ENCODE measurements around the gene USP14. TPM values are rescaled to one million over a fixed set of nuclear protein-coding genes. Genes with fewer than 3 reads are reported as not detected.

Gene USP14
- total RNA-seq, 1 experiment from 2014 or later: 95.2 TPM

DNA sequence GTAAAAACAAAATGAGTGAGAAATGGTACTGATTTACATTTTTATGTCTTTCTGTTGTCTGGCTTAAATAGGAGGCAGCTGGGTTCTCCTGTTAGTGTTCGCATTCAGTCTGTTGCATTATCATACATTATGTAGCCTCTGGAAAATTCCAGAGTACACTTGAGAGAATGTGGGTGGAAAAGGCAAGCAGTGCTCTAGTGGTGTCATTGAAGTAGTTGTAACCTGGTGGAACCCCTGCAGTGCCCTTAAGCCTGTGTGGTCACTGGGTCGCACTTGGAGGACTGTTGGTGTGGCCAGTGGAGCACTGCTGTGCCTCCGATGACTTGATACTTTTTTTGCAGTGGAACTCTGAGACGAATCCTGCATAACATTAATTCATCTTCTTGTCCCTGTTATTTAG, 52.4 kb downstream of the USP14 start:
- TF ChIP-seq, protein P1, sequence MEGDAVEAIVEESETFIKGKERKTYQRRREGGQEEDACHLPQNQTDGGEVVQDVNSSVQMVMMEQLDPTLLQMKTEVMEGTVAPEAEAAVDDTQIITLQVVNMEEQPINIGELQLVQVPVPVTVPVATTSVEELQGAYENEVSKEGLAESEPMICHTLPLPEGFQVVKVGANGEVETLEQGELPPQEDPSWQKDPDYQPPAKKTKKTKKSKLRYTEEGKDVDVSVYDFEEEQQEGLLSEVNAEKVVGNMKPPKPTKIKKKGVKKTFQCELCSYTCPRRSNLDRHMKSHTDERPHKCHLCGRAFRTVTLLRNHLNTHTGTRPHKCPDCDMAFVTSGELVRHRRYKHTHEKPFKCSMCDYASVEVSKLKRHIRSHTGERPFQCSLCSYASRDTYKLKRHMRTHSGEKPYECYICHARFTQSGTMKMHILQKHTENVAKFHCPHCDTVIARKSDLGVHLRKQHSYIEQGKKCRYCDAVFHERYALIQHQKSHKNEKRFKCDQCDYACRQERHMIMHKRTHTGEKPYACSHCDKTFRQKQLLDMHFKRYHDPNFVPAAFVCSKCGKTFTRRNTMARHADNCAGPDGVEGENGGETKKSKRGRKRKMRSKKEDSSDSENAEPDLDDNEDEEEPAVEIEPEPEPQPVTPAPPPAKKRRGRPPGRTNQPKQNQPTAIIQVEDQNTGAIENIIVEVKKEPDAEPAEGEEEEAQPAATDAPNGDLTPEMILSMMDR (IDR thresholded peaks at IDR 0.05; ENCODE audit: insufficient read depth in 1 of 2, low read depth in 1 of 2, low read length in 1 of 2, severe bottlenecking in 1 of 2, unreplicated experiment in 1 of 2): no peak
- no peak for DNase-seq
- H3K4me1 ChIP-seq: no peaks in the 10 kb centered on the region
- H3K4me1 Mint-ChIP-seq (ENCODE audit: low read depth, unreplicated experiment): no peaks in the 10 kb centered on the region
- ChIA-PET POLR2A (no interaction called here), CTCF (no interaction called here)
- no peaks in the 10 kb centered on the region for H3K9me3 Mint-ChIP-seq (ENCODE audit: unreplicated experiment)
- H3K9me3 ChIP-seq: no peaks in the 10 kb centered on the region
- no TSS peak for BruUV-seq (replicated peaks)
- peaks cover 3% of the 10 kb centered on the region for H3K36me3 ChIP-seq (ENCODE audit: control insufficient read depth, insufficient read depth, low read length)
- H3K27ac Mint-ChIP-seq (ENCODE audit: unreplicated experiment): no peak overlapping the region
- intact Hi-C loops (cut with micrococcal nuclease; ENCODE audit: unreplicated experiment): no loop called here
- H3K4me3 Mint-ChIP-seq (ENCODE audit: unreplicated experiment): no peak overlapping the region
- H3K27me3 ChIP-seq (replicated peaks; ENCODE audit: control insufficient read depth, insufficient read depth, low read length): no peaks in the 10 kb centered on the region
- H3K36me3 Mint-ChIP-seq (ENCODE audit: insufficient read depth, unreplicated experiment): peaks cover 90% of the 10 kb centered on the region
- H3K4me3 ChIP-seq (ENCODE audit: low read depth, low read length): no peak overlapping the region
- H3K27me3 Mint-ChIP-seq (ENCODE audit: insufficient read depth, unreplicated experiment): no peaks in the 10 kb centered on the region

DNA sequence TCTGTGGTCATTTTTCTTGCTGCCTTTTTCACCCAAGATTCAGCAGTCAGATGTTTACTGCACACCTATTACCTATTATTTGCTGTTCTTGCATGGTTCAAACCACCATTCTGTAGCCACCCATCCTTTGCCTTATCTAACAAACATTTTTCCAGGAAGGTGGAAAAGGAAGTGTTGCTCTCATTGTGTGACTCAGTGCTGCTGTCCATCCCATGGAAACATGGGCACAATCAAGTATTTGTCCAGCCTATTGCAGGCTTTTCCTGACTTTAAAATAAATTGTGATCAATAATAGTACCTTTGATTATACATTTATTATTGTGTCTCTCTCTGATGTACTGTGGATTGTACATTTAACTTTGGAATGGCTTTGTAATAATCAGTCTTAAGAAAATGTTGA, 53.2 kb downstream of the USP14 start:
- DNase-seq: no peak
- CTCF ChIA-PET: no interaction called here

DNA sequence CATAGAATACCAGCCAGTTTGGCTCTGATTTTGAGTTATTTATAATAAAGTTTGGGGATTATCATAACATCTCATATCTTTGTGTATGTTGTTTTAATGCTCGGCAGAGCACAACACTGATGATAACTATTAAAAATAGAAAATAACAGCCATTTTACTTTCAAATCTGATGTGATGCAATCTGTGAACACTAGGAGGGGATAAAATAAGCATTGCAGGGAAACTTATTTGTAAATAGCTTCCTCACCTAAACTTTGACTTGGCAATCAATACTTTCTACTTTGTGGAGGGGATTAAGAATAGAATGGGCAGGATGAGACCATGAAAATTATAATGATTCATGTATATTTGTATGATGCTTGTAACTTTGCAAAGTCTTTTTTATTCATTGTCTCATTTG, 54.4 kb downstream of the USP14 start:
- H3K27ac Mint-ChIP-seq (ENCODE audit: unreplicated experiment): no peak overlapping the region
- H3K9me3 ChIP-seq: no peaks in the 10 kb centered on the region
- H3K9me3 Mint-ChIP-seq (ENCODE audit: unreplicated experiment): no peaks in the 10 kb centered on the region
- no peak overlapping the region for H3K4me3 ChIP-seq (ENCODE audit: low read depth, low read length)
- peaks cover 4% of the 10 kb centered on the region; the same call in 1 of the 2 replicates for H3K36me3 ChIP-seq (ENCODE audit: control insufficient read depth, insufficient read depth, low read length)
- ChIA-PET POLR2A (interaction anchor here (0.6 kb wide), 1 partner anchor 54 kb away, joined by 3 read pairs; no protein-coding TSS in a partner anchor), CTCF (no interaction called here)
- no peak overlapping the region for H3K4me3 Mint-ChIP-seq (ENCODE audit: unreplicated experiment)
- intact Hi-C loops (cut with micrococcal nuclease; ENCODE audit: unreplicated experiment): no loop called here
- BruUV-seq (replicated peaks): no TSS peak
- H3K4me1 ChIP-seq: 0 out of 2 replicates have a peak, but pooled peaks cover 2% of the 10 kb centered on the region
- TF ChIP-seq, protein P1 (IDR thresholded peaks at IDR 0.05; ENCODE audit: insufficient read depth in 1 of 2, low read depth in 1 of 2, low read length in 1 of 2, severe bottlenecking in 1 of 2, unreplicated experiment in 1 of 2): no peak
- no peak for DNase-seq
- no peaks in the 10 kb centered on the region for H3K27me3 Mint-ChIP-seq (ENCODE audit: insufficient read depth, unreplicated experiment)
- peaks cover 6% of the 10 kb centered on the region for H3K4me1 Mint-ChIP-seq (ENCODE audit: low read depth, unreplicated experiment)
- no peaks in the 10 kb centered on the region for H3K27me3 ChIP-seq (replicated peaks; ENCODE audit: control insufficient read depth, insufficient read depth, low read length)
- peaks cover 87% of the 10 kb centered on the region for H3K36me3 Mint-ChIP-seq (ENCODE audit: insufficient read depth, unreplicated experiment)

More for the DNA sequence above, 53.2 kb downstream of the USP14 start:
- POLR2A ChIA-PET: no interaction called here
- intact Hi-C loops (cut with micrococcal nuclease; ENCODE audit: unreplicated experiment): no loop called here
- TF ChIP-seq, protein P1 (IDR thresholded peaks at IDR 0.05; ENCODE audit: insufficient read depth in 1 of 2, low read depth in 1 of 2, low read length in 1 of 2, severe bottlenecking in 1 of 2, unreplicated experiment in 1 of 2): no peak
- H3K4me3 Mint-ChIP-seq (ENCODE audit: unreplicated experiment): no peak overlapping the region
- H3K27ac Mint-ChIP-seq (ENCODE audit: unreplicated experiment): no peak overlapping the region
- no peaks in the 10 kb centered on the region for H3K27me3 ChIP-seq (replicated peaks; ENCODE audit: control insufficient read depth, insufficient read depth, low read length)
- H3K4me1 Mint-ChIP-seq (ENCODE audit: low read depth, unreplicated experiment): no peaks in the 10 kb centered on the region
- H3K4me1 ChIP-seq: no peaks in the 10 kb centered on the region
- TSS peak; percentile 50 for BruUV-seq (replicated peaks)
- H3K4me3 ChIP-seq (ENCODE audit: low read depth, low read length): no peak overlapping the region
- peaks cover 85% of the 10 kb centered on the region for H3K36me3 Mint-ChIP-seq (ENCODE audit: insufficient read depth, unreplicated experiment)
- H3K36me3 ChIP-seq (ENCODE audit: control insufficient read depth, insufficient read depth, low read length): peaks cover 3% of the 10 kb centered on the region; the same call in 1 of the 2 replicates
- no peaks in the 10 kb centered on the region for H3K9me3 ChIP-seq
- H3K27me3 Mint-ChIP-seq (ENCODE audit: insufficient read depth, unreplicated experiment): no peaks in the 10 kb centered on the region
- no peaks in the 10 kb centered on the region for H3K9me3 Mint-ChIP-seq (ENCODE audit: unreplicated experiment)

Data from Caco-2 (cell line).